Type B pancreatic cell (in vitro differentiated cells): Measurements from ENCODE around the gene P2RX3. TPM values are rescaled to one million over a fixed set of nuclear protein-coding genes. Genes with fewer than 3 reads are reported as not detected.

Experiments
- DNase-seq: peaks from one replicate; pipeline ENCODE4 v3.0.0; 2021; ENCODE audit warnings: mixed read lengths; ENCODE audit not compliant: unreplicated experiment; ENCODE audit errors: extremely low spot score
- H3K27ac Mint-ChIP-seq: 2 replicates; pipeline ENCODE4 v1.8.0; 2021; ENCODE audit warnings: mild to moderate bottlenecking, mixed read lengths
- H3K27me3 Mint-ChIP-seq: 2 replicates; pipeline ENCODE4 v1.8.0; 2021; ENCODE audit warnings: mixed read lengths
- H3K36me3 Mint-ChIP-seq: 2 replicates; pipeline ENCODE4 v1.8.0; 2021; ENCODE audit warnings: mixed read lengths
- H3K4me1 Mint-ChIP-seq: one replicate; pipeline ENCODE4 v1.8.0; 2021; ENCODE audit warnings: mixed read lengths; ENCODE audit not compliant: unreplicated experiment
- H3K4me3 Mint-ChIP-seq: 2 replicates; pipeline ENCODE4 v1.8.0; 2021; ENCODE audit warnings: mild to moderate bottlenecking, mixed read lengths
- H3K9me3 Mint-ChIP-seq: 2 replicates; pipeline ENCODE4 v1.8.0; 2021; ENCODE audit warnings: mixed read lengths
- total RNA-seq: library from RNA; stranded (reverse); gene quantifications from 2 replicates; pipeline ENCODE4 v1.2.1, GENCODE V29; 2021; ENCODE audit warnings: low replicate concordance
- TF ChIP-seq, protein P1 (sequence below): fragments of 200-600 bp; sonication (generic); conservative IDR thresholded peaks from 2 replicates; pipeline ENCODE4 v1.5.0; 2021; ENCODE audit warnings: antibody characterized with exemption, mild to moderate bottlenecking

The P2RX3 gene
- total RNA-seq, 1 donor from 2014 or later: 4.0 TPM

DNA sequence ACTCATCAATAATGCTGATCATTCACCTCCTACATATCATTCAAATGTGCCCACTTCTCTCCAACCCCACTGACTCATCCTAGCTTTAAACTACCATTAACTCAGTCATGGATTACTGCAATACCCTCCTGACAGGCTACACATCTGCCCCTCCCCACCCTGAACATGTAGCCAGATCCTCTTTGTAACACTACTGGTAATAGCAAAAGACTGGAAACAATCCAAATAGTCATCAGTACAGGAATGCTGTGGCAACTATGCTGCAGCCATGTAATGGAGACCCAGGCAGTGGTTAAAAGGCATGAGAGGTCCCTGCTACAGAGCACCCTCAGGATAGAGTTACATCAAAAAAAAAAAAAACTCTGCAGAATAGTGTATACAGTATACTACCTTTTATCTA is 72.1 kb downstream of the P2RX3 start:
- Mint-ChIP-seq H3K4me1 (no peaks in the 10 kb centered on the region), H3K27ac (no peak overlapping the region), H3K9me3 (no peaks in the 10 kb centered on the region), H3K36me3 (peaks cover 26% of the 10 kb centered on the region), H3K4me3 (no peak overlapping the region), H3K27me3 (no peaks in the 10 kb centered on the region)
- no peak for DNase-seq
- TF ChIP-seq, protein P1, sequence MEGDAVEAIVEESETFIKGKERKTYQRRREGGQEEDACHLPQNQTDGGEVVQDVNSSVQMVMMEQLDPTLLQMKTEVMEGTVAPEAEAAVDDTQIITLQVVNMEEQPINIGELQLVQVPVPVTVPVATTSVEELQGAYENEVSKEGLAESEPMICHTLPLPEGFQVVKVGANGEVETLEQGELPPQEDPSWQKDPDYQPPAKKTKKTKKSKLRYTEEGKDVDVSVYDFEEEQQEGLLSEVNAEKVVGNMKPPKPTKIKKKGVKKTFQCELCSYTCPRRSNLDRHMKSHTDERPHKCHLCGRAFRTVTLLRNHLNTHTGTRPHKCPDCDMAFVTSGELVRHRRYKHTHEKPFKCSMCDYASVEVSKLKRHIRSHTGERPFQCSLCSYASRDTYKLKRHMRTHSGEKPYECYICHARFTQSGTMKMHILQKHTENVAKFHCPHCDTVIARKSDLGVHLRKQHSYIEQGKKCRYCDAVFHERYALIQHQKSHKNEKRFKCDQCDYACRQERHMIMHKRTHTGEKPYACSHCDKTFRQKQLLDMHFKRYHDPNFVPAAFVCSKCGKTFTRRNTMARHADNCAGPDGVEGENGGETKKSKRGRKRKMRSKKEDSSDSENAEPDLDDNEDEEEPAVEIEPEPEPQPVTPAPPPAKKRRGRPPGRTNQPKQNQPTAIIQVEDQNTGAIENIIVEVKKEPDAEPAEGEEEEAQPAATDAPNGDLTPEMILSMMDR: no peak

DNA sequence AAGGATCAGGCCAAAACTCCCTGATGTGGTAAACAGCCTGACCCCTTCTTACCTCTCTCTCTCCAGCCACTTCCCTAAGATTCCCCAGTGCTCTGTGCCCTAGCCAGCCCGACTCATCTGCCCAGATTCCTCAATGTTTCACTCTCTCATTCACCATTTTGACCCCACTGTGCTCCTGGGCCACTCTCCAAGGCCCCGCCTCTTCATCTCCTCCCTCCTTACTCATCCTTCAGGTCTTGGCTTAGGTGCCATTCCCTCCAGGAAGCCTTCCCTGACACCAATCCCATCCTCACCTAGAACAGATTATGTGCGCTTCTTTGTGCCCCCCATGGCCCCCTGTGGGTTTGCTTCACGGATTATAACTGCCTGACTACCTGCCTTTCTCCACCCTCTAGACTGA is 75.5 kb downstream of the P2RX3 start:
- Mint-ChIP-seq H3K4me1 (no peaks in the 10 kb centered on the region), H3K27ac (no peak overlapping the region), H3K27me3 (no peaks in the 10 kb centered on the region), H3K9me3 (no peaks in the 10 kb centered on the region), H3K36me3 (peaks cover 38% of the 10 kb centered on the region), H3K4me3 (no peak overlapping the region)
- TF ChIP-seq, protein P1: no peak
- DNase-seq: no peak

DNA sequence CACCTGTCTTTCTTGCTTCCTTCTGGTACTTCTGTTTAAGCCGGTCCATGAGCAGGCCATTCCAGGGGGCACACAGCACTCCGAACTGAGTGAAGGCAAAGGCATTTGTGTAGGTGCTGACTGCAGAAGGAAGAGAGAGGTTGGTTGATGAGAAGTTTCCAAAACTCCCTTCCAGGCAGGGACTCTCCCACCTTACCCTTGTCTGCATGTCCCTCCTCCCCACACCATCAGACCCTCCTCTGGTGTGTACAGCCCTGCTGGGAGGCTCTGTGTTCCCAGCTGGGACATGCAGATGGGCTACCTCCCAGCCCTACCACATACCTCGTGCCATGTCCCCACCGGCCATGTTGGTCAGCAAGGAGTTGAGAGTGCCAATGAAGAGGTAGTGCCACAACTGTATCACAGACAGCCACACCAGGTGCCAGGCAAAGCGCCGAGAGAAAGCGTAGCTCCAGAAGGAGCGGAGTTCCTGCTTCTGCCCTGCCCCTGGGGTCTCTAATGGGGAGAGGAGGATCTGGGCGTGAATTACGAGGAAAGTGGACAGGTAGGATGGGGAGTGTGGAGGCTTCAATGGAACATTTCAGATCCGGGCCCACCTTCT is 76.6 kb downstream of the P2RX3 start:
- TF ChIP-seq, protein P1: no peak
- Mint-ChIP-seq H3K27ac (no peak overlapping the region), H3K9me3 (no peaks in the 10 kb centered on the region), H3K4me3 (no peak overlapping the region), H3K27me3 (no peaks in the 10 kb centered on the region), H3K4me1 (no peaks in the 10 kb centered on the region), H3K36me3 (peaks cover 38% of the 10 kb centered on the region)
- no peak for DNase-seq

DNA sequence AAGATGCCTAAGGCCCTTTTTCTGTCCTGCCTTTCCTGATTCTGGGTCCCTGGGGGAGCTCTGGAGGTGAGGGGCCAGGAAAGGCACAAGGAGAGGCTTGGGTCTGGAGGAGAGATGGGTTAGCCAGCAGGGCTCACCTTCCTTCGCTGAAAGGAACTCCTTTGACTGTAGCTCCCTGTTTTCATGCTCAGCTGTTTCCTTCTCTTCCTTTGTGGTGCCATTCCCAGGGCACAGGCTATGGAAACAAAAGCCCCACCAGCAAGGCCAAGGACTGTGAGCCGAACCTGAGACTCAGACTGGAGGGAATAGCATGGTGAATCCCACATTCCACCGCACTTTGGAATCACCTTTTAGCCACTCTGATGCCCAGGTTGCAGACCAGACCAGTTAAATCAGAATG is 78.3 kb downstream of the P2RX3 start:
- peaks cover 29% of the 10 kb centered on the region for H3K36me3 Mint-ChIP-seq
- no peaks in the 10 kb centered on the region for H3K9me3 Mint-ChIP-seq
- H3K27ac Mint-ChIP-seq: no peak overlapping the region
- DNase-seq: no peak
- TF ChIP-seq, protein P1: no peak
- no peak overlapping the region for H3K4me3 Mint-ChIP-seq
- no peaks in the 10 kb centered on the region for H3K27me3 Mint-ChIP-seq
- H3K4me1 Mint-ChIP-seq: no peaks in the 10 kb centered on the region

DNA sequence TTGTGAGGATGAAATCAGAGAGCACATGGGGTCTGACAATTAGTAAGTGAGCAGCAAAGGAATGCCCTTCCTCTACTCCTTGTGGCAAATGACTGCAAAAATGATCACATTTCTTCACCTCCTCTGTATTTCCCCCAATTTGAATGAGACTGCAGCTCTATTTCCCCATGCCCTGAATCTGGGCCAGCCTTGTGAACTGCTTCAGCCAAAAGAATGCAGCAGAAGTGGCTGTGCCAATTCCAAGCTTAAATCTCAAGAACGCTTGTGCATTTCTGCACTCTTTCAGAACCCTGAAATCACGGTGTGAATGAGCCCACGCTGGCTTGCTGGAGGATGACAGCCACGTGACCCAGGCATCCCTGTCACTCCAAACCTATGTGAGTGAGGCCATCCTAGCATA is 78.9 kb downstream of the P2RX3 start:
- Mint-ChIP-seq H3K9me3 (no peaks in the 10 kb centered on the region), H3K4me3 (no peak overlapping the region), H3K27ac (no peak overlapping the region), H3K27me3 (no peaks in the 10 kb centered on the region), H3K4me1 (no peaks in the 10 kb centered on the region), H3K36me3 (peaks cover 29% of the 10 kb centered on the region)
- no peak for DNase-seq
- TF ChIP-seq, protein P1: no peak

DNA sequence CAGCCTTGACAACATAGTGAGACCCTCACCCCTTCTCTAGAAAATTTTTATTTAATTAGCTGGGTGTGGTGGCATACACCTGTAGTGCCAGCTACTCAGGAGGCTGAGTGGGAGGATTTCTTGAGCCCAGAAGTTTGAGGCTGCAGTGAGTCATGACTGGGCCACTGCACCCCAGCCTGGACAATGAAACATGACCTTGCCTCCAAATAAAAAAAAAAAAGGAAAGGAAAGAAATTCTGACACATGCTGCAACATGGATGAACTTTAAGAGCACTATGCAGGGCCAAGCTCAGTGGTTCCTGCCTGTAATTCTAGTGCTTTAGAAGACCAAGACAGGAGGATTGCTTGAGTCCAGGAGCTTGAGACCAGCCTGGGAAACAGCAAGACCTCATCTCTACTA is 80.0 kb downstream of the P2RX3 start:
- H3K9me3 Mint-ChIP-seq: no peaks in the 10 kb centered on the region
- H3K36me3 Mint-ChIP-seq: peaks cover 29% of the 10 kb centered on the region
- no peak overlapping the region for H3K4me3 Mint-ChIP-seq
- no peak overlapping the region for H3K27ac Mint-ChIP-seq
- no peak for DNase-seq
- H3K27me3 Mint-ChIP-seq: no peaks in the 10 kb centered on the region
- TF ChIP-seq, protein P1: no peak
- H3K4me1 Mint-ChIP-seq: peaks cover 10% of the 10 kb centered on the region
